ENCODE measurements around the gene OLFML3.

OLFML3 gene

DNA sequence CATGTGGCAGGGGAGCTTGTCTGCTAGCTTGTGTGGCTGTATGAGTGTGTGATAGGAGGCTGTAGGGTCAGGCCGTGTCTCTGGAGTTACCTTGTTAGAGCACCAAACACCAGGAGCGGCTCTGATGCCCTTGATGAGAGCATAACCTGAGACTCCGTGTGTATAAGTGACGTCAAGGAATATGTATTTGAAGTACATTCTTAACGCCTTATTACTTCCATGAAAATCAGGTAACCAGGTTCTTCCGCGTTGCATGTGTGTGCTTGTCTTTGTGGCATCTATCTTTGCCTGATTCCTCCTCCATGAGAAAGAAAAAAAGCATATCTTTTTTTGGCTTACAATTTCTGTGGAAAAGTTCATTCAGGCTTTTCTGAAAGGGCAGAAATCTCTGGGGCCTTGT is 4.6 kb downstream of the OLFML3 start:
- H3K27me3 ChIP-seq (ENCODE audit: control insufficient read depth, insufficient read depth, low read length) = no peaks in the 10 kb centered on the region
- H3K4me3 ChIP-seq (ENCODE audit: low read depth, low read length) = no peak overlapping the region
- H3K4me1 ChIP-seq (ENCODE audit: control insufficient read depth, insufficient read depth, low read length) = peaks cover 13% of the 10 kb centered on the region
- no peak overlapping the region for H3K9ac ChIP-seq (ENCODE audit: low read depth, low read length)
- no peaks in the 10 kb centered on the region for H3K9me3 ChIP-seq (ENCODE audit: control insufficient read depth, insufficient read depth, low read length)
- H3K36me3 ChIP-seq (ENCODE audit: control insufficient read depth, insufficient read depth, low read length) = peaks cover 8% of the 10 kb centered on the region

DNA sequence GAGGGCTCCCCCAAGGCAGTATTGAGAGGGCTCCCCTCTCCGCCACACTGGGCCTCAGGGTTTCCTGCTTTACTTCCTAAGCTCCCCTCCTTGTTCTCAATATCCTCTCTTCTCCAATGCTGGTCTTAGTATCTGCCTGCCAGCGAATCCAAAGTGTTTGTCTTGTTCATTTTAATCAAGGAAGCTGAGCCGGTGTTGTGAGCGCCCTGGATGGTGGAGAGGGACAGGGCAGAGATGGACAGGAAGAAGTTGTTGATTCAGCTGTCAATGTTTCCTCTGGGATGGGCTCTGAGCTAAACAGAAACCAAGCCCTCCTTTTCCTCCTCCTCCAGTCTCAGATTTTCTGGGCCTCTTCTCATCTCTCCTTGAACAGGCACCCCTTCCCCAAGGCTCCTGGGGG is 5.4 kb downstream of the OLFML3 start:
- H3K4me1 ChIP-seq (ENCODE audit: control insufficient read depth, insufficient read depth, low read length) = peaks cover 10% of the 10 kb centered on the region
- no peaks in the 10 kb centered on the region for H3K27me3 ChIP-seq (ENCODE audit: control insufficient read depth, insufficient read depth, low read length)
- H3K9ac ChIP-seq (ENCODE audit: low read depth, low read length) = no peak overlapping the region
- no peaks in the 10 kb centered on the region for H3K9me3 ChIP-seq (ENCODE audit: control insufficient read depth, insufficient read depth, low read length)
- H3K36me3 ChIP-seq (ENCODE audit: control insufficient read depth, insufficient read depth, low read length) = peaks cover 8% of the 10 kb centered on the region
- no peak overlapping the region for H3K4me3 ChIP-seq (ENCODE audit: low read depth, low read length)

DNA sequence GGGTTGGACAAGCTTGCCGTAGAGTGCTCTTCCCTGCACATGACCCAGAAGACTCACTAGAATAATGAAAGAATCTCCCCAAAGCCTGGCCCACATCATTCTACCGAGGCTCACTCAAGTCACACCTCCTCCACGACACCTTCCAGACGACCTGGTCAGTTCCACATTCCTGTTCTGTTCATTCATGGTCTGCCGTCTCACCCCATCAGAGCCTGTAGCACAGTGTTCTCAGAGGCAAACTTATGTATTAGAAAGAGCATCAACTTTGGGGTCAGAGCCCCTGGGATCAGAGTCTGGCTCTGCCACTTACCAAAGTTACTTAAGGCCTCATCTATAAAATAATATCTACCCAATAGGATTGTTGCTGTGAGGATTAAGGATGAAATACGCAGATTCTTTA is 7.5 kb downstream of the OLFML3 start:
- Histone ChIP-seq H3K9ac (ENCODE audit: low read depth, low read length) (no peak overlapping the region), H3K27me3 (ENCODE audit: control insufficient read depth, insufficient read depth, low read length) (no peaks in the 10 kb centered on the region), H3K9me3 (ENCODE audit: control insufficient read depth, insufficient read depth, low read length) (no peaks in the 10 kb centered on the region), H3K4me1 (ENCODE audit: control insufficient read depth, insufficient read depth, low read length) (peaks cover 5% of the 10 kb centered on the region), H3K4me3 (ENCODE audit: low read depth, low read length) (no peak overlapping the region), H3K36me3 (ENCODE audit: control insufficient read depth, insufficient read depth, low read length) (peaks cover 3% of the 10 kb centered on the region)

DNA sequence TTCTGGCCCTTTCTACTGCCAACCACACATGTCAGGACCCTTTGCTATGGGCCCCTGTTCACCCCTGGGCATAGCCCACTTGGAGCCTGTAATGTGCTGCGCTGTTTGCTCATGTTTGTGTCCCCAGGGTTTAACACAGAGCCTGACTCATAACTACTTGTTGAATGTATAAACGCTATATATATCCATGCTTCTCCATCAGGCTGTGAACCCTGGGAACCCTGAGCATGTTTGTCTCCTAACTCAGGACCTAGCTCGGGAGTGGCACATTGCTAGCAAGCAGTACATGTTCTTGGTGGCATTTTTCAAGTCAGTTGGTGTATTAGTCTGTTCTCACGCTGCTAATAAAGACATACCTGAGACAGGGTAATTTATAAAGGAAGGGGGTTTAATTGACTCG is 8.0 kb downstream of the OLFML3 start:
- Histone ChIP-seq H3K9me3 (ENCODE audit: control insufficient read depth, insufficient read depth, low read length) (no peaks in the 10 kb centered on the region), H3K9ac (ENCODE audit: low read depth, low read length) (no peak overlapping the region), H3K27me3 (ENCODE audit: control insufficient read depth, insufficient read depth, low read length) (no peaks in the 10 kb centered on the region), H3K4me3 (ENCODE audit: low read depth, low read length) (no peak overlapping the region), H3K36me3 (ENCODE audit: control insufficient read depth, insufficient read depth, low read length) (peaks cover 3% of the 10 kb centered on the region), H3K4me1 (ENCODE audit: control insufficient read depth, insufficient read depth, low read length) (peaks cover 5% of the 10 kb centered on the region)

DNA sequence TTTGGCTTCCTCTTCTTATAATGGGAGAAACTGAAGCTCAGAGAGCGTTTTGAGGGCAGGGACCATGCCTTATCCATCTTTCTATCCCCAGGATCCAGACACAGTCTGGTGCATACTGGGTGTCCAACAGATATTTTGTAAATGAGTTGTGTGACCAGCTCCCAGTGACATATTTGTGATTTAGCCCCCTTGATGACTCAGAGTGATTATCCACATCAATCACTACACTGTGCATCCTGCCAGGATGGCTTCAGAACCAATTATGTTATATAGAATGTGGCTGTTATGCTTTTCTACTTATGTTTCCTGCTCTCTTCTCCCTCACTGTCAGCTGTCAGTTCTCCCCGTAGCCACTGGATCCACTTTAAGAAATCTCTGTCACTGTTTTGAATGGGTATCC is 11.3 kb downstream of the OLFML3 start:
- Histone ChIP-seq H3K4me3 (ENCODE audit: low read depth, low read length) (no peak overlapping the region), H3K27me3 (ENCODE audit: control insufficient read depth, insufficient read depth, low read length) (no peaks in the 10 kb centered on the region), H3K9me3 (ENCODE audit: control insufficient read depth, insufficient read depth, low read length) (peaks cover 8% of the 10 kb centered on the region), H3K36me3 (ENCODE audit: control insufficient read depth, insufficient read depth, low read length) (no peaks in the 10 kb centered on the region), H3K9ac (ENCODE audit: low read depth, low read length) (no peak overlapping the region), H3K4me1 (ENCODE audit: control insufficient read depth, insufficient read depth, low read length) (no peaks in the 10 kb centered on the region)

DNA sequence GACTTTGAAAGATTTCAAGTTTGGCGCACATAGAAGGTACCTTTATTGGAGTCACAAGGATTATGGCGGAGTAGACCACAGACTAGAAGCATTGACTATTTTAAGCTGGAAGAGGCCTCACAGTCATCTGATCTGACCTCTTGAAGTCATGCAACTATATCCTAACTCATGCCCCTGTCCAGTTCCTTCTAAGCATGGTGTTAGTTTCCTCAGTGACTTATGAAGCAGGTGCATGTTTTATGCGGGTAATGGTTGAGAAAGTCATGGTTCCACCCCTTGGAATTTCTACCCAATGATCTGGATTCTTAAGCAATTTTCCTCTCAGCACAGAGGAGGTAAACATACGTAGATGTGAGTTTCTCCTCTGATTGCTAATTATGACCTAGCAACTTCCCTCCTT is 11.7 kb downstream of the OLFML3 start:
- H3K9me3 ChIP-seq (ENCODE audit: control insufficient read depth, insufficient read depth, low read length) = peaks cover 10% of the 10 kb centered on the region
- no peaks in the 10 kb centered on the region for H3K27me3 ChIP-seq (ENCODE audit: control insufficient read depth, insufficient read depth, low read length)
- H3K36me3 ChIP-seq (ENCODE audit: control insufficient read depth, insufficient read depth, low read length) = no peaks in the 10 kb centered on the region
- H3K4me3 ChIP-seq (ENCODE audit: low read depth, low read length) = no peak overlapping the region
- no peaks in the 10 kb centered on the region for H3K4me1 ChIP-seq (ENCODE audit: control insufficient read depth, insufficient read depth, low read length)
- H3K9ac ChIP-seq (ENCODE audit: low read depth, low read length) = no peak overlapping the region

DNA sequence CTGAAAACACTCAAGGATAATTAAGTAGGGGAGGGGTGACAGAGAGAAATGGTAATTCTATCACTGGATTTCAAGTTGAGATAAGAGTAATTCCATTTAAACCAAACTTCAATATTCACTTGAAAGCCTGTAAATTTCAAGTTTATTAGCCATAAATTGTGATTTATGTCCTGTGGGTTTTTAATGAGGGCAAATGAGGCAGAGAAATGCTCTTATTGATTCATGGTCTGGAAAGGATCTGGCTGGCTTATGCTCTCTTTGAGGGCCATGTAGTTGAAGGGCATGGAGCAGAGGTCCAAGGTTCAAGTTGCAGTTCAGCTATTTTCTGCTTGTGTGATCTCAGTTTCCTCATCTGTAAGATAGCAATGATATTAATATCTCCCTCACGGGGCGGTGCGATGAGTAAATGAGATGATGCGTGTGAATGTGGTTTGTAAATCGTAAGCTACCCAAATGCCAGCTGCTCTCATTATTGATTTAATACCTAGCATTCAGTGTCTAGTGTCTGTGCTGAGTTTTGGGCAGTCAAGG is 12.3 kb downstream of the OLFML3 start:
- Histone ChIP-seq H3K4me3 (ENCODE audit: low read depth, low read length) (no peak overlapping the region), H3K9ac (ENCODE audit: low read depth, low read length) (no peak overlapping the region), H3K9me3 (ENCODE audit: control insufficient read depth, insufficient read depth, low read length) (peaks cover 10% of the 10 kb centered on the region), H3K27me3 (ENCODE audit: control insufficient read depth, insufficient read depth, low read length) (no peaks in the 10 kb centered on the region), H3K36me3 (ENCODE audit: control insufficient read depth, insufficient read depth, low read length) (no peaks in the 10 kb centered on the region), H3K4me1 (ENCODE audit: control insufficient read depth, insufficient read depth, low read length) (no peaks in the 10 kb centered on the region)

DNA sequence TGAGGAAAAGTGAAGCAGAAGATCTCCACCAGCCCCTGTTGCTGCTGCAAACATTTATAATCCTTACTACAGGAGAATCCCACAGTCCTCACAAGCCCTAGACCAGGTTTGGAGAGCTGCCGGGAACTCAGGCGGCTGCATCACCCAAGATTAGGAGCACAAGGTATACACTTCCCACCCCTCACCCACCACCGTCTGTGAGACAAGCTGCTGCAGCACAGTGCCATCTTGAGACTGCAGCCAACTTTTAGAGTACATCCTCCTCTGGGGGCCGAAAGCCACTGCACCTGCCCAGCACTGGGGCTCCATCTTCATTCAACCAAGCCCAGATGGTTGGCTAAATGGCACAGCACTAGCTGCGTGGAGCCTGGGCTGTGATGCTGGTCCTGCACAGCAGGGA is 13.8 kb downstream of the OLFML3 start:
- Histone ChIP-seq H3K9me3 (ENCODE audit: control insufficient read depth, insufficient read depth, low read length) (peaks cover 10% of the 10 kb centered on the region), H3K4me3 (ENCODE audit: low read depth, low read length) (no peak overlapping the region), H3K36me3 (ENCODE audit: control insufficient read depth, insufficient read depth, low read length) (no peaks in the 10 kb centered on the region), H3K9ac (ENCODE audit: low read depth, low read length) (no peak overlapping the region), H3K4me1 (ENCODE audit: control insufficient read depth, insufficient read depth, low read length) (no peaks in the 10 kb centered on the region), H3K27me3 (ENCODE audit: control insufficient read depth, insufficient read depth, low read length) (no peaks in the 10 kb centered on the region)

DNA sequence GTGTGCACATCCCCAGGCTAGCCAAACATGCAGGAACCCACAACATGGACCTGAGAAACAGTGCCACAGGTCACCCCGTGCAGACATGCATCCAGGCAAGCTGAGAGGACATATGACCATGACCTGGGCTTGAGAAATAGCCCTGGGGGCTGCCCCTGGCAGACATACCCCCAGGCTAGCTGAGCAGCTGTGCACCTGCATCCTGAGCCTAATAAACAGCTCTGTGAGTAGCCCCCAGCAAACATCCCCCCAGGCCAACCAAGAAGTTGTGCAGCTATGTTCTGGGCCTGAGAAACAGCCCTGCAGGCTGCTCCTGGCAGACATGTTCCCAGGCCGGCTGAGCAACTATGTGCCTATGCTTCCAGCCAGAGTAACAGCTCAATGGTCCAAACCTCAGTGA is 14.5 kb downstream of the OLFML3 start:
- Histone ChIP-seq H3K9ac (ENCODE audit: low read depth, low read length) (no peak overlapping the region), H3K4me1 (ENCODE audit: control insufficient read depth, insufficient read depth, low read length) (no peaks in the 10 kb centered on the region), H3K9me3 (ENCODE audit: control insufficient read depth, insufficient read depth, low read length) (peaks cover 10% of the 10 kb centered on the region), H3K36me3 (ENCODE audit: control insufficient read depth, insufficient read depth, low read length) (no peaks in the 10 kb centered on the region), H3K27me3 (ENCODE audit: control insufficient read depth, insufficient read depth, low read length) (no peaks in the 10 kb centered on the region), H3K4me3 (ENCODE audit: low read depth, low read length) (no peak overlapping the region)

DNA sequence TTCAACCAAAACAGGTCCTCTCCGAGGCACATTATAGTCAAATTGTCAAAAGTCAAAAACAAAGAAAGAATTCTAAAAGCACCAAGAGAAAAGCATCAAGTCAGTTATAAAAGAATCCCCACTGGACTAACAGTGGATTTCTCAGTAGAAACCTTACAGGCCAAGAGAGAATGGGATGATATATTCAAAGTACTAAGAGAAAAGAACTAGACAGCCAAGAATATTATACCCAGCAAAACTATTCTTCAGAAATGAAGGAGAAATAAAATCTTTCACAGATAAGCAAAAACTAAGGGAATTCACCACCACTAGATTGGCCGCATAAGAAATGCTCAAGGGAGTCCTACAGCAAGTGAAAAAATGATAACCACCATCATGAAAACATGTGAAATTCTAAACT is 16.1 kb downstream of the OLFML3 start:
- no peak overlapping the region for H3K9ac ChIP-seq (ENCODE audit: low read depth, low read length)
- H3K4me3 ChIP-seq (ENCODE audit: low read depth, low read length) = no peak overlapping the region
- no peaks in the 10 kb centered on the region for H3K27me3 ChIP-seq (ENCODE audit: control insufficient read depth, insufficient read depth, low read length)
- H3K9me3 ChIP-seq (ENCODE audit: control insufficient read depth, insufficient read depth, low read length) = peaks cover 10% of the 10 kb centered on the region
- no peaks in the 10 kb centered on the region for H3K4me1 ChIP-seq (ENCODE audit: control insufficient read depth, insufficient read depth, low read length)
- no peaks in the 10 kb centered on the region for H3K36me3 ChIP-seq (ENCODE audit: control insufficient read depth, insufficient read depth, low read length)

DNA sequence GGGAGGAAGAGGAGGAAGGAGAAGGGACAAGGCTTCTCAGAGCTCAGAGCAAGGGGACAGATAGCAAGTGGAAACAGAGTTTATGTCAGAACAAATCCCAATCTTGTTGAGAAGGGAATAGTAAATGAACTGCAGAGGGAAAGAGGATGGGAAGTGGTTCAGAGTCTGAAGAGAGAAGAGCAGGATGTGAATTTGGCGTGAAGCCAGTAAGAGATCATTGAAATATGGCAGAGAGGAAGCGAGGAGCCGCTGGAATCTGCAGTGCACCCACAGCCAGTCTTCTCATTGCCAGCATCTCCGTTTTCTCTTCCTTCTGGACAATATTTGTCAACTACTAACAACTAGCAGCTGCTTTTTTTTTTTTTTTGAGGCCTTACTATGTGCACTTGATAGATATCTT is 19.1 kb downstream of the OLFML3 start:
- Histone ChIP-seq H3K36me3 (ENCODE audit: control insufficient read depth, insufficient read depth, low read length) (no peaks in the 10 kb centered on the region), H3K27me3 (ENCODE audit: control insufficient read depth, insufficient read depth, low read length) (no peaks in the 10 kb centered on the region), H3K9me3 (ENCODE audit: control insufficient read depth, insufficient read depth, low read length) (peaks cover 10% of the 10 kb centered on the region), H3K9ac (ENCODE audit: low read depth, low read length) (no peak overlapping the region), H3K4me1 (ENCODE audit: control insufficient read depth, insufficient read depth, low read length) (peaks cover 11% of the 10 kb centered on the region), H3K4me3 (ENCODE audit: low read depth, low read length) (no peak overlapping the region)

DNA sequence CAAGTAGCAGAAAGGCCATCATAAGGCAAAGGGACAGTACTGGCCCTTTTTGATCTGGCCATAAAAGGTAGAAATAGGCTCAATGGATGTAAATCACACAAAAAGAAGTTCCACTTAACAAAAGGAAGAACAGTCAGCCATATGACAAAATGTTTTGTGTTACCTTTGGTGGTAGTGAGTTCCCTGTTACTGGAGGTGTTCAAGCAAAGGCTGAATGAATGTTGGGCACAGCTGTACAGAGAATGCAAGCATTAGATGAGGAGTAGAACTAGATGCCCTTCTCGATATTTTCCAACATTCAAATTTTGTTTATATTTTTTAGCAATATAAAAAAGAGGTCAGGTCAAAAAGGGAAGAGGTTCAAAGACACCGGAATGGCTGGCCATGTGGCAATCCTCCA is 20.0 kb downstream of the OLFML3 start:
- Histone ChIP-seq H3K9me3 (ENCODE audit: control insufficient read depth, insufficient read depth, low read length) (peaks cover 10% of the 10 kb centered on the region), H3K9ac (ENCODE audit: low read depth, low read length) (no peak overlapping the region), H3K27me3 (ENCODE audit: control insufficient read depth, insufficient read depth, low read length) (no peaks in the 10 kb centered on the region), H3K4me3 (ENCODE audit: low read depth, low read length) (no peak overlapping the region), H3K4me1 (ENCODE audit: control insufficient read depth, insufficient read depth, low read length) (peaks cover 13% of the 10 kb centered on the region), H3K36me3 (ENCODE audit: control insufficient read depth, insufficient read depth, low read length) (no peaks in the 10 kb centered on the region)

DNA sequence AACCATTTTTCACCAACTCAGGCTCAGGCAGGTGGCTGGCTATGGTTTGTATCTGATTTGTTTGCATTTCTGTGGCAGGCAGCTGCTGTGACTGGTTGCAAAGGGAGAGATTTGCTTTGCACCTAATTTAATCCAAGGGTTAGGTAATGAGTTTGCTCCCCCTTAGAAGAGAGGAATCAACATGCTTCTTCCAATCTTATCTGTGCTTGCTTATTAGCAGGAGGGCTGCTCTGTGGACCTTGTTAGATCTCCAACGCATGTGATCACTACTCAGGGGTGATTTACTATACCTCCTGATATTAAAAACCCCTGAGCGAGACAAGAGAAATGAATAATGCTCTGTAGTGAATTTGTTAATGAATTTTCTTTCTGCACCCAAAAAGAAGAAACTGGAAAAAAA is 20.5 kb downstream of the OLFML3 start:
- H3K9ac ChIP-seq (ENCODE audit: low read depth, low read length) = no peak overlapping the region
- no peak overlapping the region for H3K4me3 ChIP-seq (ENCODE audit: low read depth, low read length)
- peaks cover 13% of the 10 kb centered on the region for H3K4me1 ChIP-seq (ENCODE audit: control insufficient read depth, insufficient read depth, low read length)
- no peaks in the 10 kb centered on the region for H3K36me3 ChIP-seq (ENCODE audit: control insufficient read depth, insufficient read depth, low read length)
- no peaks in the 10 kb centered on the region for H3K27me3 ChIP-seq (ENCODE audit: control insufficient read depth, insufficient read depth, low read length)
- peaks cover 9% of the 10 kb centered on the region for H3K9me3 ChIP-seq (ENCODE audit: control insufficient read depth, insufficient read depth, low read length)
